ENCODE data around the gene CA11. TPM values are rescaled to one million over a fixed set of nuclear protein-coding genes. Genes with fewer than 3 reads are reported as not detected.
"Not testable (repeated sequence)": the region's sequence is repeated elsewhere in the genome, so short reads cannot be mapped to it uniquely, and the experiment has no call there.

CA11 gene
- total RNA-seq, 1 experiment from 2014 or later = 11.8 TPM

DNA sequence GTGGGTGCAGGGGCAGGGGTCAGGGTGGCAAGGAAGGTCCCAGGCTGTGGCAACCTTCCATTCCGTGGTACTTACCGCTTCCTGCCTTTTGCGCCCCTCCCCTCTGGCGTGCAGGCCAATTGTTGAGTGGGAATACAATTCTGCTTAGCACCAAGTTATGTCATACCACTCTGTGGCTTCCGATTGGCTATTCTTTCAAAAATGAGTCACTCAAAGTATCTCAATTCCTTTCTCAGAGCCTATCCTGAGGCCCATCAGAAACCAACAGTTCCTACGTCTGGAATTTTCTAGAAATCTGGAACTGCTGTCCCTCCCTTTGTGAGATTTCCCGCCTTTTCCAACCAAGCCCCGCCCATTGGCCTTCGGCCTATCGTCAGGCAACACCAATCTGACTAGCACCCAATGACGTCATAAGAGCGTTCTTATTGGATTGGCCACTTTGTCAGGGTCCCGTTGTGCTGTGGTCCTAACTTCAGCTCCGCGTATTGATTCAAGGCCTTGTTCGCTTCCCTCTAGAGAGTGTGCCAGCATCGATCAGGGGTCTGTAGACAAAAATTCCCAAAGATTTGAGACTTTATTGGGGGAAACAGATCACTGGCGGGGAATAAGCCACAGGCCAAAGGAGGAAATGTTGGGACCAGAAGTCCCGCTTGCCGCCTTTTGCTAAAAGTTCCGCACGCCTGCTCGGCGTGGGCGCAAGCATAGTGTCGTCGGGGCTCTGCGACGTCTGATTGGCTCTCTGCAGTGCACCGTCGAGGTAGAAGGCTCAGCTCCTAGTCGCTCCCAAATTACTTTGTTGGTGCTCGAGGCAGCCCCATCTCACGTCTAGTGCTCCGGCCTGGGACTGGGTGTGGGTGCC is 15.1 kb upstream of the CA11 start:
- H3K4me3 ChIP-seq = no peak overlapping the region
- H3K36me3 ChIP-seq = peaks cover 35% of the 10 kb centered on the region
- no peaks in the 10 kb centered on the region for H3K9me3 ChIP-seq (replicated peaks)
- H3K27ac ChIP-seq = no peak overlapping the region
- DNase-seq = peak; percentile 69 to 76
- H3K27me3 ChIP-seq = no peaks in the 10 kb centered on the region
- peaks cover 14% of the 10 kb centered on the region for H3K4me1 ChIP-seq

DNA sequence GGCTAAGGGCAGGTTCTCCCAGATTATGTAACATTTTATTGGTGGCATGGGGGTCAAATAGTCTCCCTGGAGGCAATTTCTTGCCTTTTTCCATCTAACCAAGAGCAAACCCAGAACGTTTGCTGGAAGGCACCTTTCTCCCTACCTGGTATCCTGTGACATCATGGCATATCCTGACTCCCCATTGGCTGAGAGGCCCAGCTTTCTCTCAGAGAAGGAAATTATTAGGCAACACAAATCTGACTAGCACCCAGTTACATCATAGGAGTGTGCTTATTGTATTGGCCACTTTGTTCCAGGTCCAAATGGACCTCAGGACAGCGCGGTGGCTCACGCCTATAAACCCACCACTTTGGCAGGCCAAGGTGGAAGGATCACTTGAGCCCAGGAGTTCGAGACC is 13.8 kb upstream of the CA11 start:
- DNase-seq = no peak
- Histone ChIP-seq H3K4me1 (peaks cover 24% of the 10 kb centered on the region), H3K27ac (no peak overlapping the region), H3K27me3 (no peaks in the 10 kb centered on the region), H3K9me3 (replicated peaks) (no peaks in the 10 kb centered on the region), H3K4me3 (no peak overlapping the region), H3K36me3 (peaks cover 35% of the 10 kb centered on the region)

DNA sequence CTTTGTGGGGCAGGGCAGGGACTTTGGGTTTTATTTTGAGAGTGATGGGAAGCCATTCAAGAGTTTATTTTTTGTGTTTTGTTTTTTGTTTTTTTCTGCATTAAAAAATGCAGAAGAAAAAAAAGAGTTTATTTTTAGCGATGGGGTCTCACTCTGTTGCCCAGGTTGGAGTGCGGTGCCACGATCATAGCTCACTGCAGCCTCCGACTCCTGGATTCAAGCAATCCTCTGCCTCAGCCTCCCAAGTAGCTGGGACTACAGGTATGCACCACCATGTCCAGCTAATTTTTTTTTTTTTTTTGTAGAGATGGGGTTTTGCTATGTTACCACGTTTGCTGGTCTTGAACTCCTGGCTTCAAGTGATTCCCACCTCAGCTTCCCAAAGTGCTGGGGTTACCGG is 12.5 kb upstream of the CA11 start:
- no peak overlapping the region for H3K27ac ChIP-seq
- no peaks in the 10 kb centered on the region for H3K9me3 ChIP-seq (replicated peaks)
- DNase-seq = no peak
- H3K4me3 ChIP-seq = no peak overlapping the region
- no peaks in the 10 kb centered on the region for H3K27me3 ChIP-seq
- H3K4me1 ChIP-seq = peaks cover 32% of the 10 kb centered on the region
- peaks cover 28% of the 10 kb centered on the region for H3K36me3 ChIP-seq

DNA sequence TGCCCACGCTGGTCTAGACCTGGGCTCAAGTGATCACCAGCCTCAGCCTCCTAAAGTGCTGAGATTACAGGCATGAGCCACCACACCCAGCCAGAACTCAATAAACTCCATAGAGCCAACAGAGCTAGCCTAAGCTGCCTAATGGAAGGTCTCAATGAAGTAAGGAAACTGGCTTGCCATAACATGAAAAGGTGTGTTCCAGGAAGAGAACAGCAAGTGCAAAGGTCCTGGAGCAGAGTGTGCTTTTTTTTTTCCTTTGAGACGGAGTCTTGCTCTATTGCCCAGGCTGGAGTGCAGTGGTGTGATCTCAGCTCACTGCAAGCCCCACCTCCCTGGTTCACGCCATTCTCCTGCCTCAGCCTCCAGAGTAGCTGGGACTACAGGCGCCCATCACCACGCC is 11.8 kb upstream of the CA11 start:
- H3K4me3 ChIP-seq; H3K9me3 ChIP-seq (replicated peaks); DNase-seq; H3K27me3 ChIP-seq: not testable (repeated sequence)
- Histone ChIP-seq H3K36me3 (peaks cover 21% of the 10 kb centered on the region), H3K27ac (peak overlapping the region; percentile 93), H3K4me1 (peaks cover 38% of the 10 kb centered on the region)

DNA sequence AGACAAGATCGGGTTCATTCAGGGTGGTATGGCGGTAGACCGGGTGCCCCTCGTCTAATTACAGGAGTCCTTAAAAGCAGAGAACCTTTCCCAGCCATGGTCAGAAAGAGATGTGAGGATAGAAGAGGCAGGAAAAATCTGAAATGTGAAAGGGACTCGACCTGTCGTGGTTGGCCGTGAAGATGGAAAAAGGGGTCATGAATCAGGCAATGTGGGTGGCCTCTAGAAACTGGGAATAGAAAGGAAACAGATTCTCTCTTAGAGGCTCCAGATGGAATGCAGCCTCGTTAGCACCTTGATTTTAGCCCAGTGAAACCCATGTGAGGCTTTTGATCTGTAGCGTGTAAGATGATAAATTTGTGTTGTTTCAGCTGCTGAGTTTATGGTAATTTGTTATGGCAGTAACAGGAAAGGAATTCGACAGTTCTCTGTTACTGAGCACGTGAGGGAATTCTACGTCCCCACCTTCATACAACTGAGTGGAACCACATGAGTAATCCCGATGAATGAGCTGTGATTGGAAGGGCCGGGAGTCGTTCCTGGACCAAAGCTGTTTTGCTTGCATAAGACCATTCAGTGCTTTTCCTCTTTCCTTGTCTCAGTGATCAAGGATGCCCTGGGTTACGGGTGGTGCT is 11.0 kb upstream of the CA11 start:
- DNase-seq = peak; percentile 90 to 97
- Histone ChIP-seq H3K27ac (peak overlapping the region; percentile 93), H3K36me3 (peaks cover 13% of the 10 kb centered on the region), H3K4me3 (no peak overlapping the region), H3K4me1 (peaks cover 43% of the 10 kb centered on the region), H3K9me3 (replicated peaks) (no peaks in the 10 kb centered on the region), H3K27me3 (no peaks in the 10 kb centered on the region)

DNA sequence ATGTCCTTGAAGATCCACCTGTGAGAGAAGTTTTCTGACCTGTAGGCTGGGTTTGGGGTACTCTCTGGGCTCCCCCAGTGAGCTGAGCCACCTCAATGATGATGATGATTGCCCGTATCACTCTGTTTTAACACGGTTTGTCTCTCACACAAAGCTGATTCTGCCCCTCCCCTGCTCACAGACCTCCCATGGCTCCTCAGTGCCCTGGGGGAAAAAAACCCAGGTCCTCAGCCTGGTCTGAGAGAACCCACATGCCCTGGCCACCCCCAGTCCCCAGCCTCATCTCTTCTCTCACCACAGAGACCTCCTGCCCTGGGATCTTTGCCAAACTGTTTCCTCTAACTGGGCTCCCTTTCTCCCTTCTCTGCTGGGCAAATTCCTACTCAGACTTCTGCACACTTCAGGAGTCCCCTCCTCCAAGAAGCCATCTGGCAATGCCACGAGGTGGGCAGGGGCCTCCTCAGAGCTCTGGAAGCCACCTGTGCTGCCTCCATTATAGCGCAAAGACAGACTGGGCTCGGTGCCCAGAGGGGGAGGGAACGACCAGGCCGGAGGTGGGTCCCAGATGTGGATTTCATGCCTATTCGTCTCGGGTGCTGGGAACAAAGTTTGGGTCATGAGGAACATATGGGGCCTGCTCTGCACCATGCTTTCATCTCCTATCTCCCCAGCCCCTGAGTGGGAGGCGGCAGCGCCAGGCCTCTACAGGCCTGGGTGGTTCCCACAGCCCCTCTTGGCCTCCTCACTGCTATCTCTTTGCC is 8.5 kb upstream of the CA11 start:
- DNase-seq = peak; percentile 99 to 100
- Histone ChIP-seq H3K9me3 (replicated peaks) (no peaks in the 10 kb centered on the region), H3K27me3 (no peaks in the 10 kb centered on the region), H3K27ac (peak overlapping the region; percentile 93), H3K4me1 (peaks cover 46% of the 10 kb centered on the region), H3K36me3 (no peaks in the 10 kb centered on the region), H3K4me3 (no peak overlapping the region)

DNA sequence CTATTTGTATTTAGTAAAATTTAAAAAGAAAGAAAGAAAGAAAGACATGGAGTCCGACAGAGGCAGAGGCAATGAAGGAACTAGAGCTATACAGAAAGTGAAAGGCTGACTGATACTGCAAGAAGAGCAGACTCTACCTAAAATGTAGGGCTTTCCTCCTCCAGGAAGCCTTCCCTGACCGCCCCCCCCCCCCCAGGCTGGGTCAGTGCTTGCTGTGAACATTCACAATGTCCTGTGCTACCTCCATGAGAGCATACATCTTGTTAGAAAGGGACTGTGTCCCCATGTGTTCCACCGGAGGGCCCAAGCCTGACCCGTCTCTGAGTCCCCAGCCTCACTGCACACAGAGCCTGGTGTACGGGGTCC is 5.7 kb upstream of the CA11 start:
- peaks cover 45% of the 10 kb centered on the region for H3K4me1 ChIP-seq
- no peak overlapping the region for H3K27ac ChIP-seq

DNA sequence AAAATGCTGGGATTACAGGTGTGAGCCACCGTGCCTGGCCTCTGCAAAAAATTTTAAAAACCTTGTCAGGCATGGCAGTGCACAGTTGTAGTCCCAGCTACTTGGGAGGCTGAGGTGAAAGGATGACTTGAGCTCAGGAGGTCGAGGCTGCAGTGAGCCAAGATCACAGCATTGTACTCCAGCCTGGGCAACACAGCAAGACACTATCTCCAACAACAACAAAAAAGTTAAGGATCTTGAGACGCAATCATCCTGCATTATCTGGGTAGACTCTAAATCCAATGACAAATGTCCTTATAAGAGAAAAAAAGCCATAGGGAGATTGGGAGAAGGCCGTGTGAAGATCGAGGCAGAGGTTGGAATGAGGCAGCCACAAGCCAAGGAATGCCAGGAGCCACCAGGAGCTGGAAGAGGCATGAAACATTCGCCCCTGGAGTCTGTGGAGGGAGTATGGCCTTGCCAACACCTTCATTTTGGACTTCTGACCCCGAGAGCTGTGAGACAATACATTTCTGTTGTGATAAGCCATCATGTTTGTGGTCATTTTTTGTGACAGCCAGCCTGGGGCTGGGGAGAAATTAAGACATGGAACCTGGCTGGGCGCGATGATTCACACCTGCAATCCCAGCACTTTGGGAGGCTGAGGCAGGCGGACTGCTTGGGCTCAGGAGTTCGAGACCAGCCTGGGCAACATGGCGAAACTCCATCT is 5.1 kb upstream of the CA11 start:
- DNase-seq = no peak
- H3K4me1 ChIP-seq = peaks cover 40% of the 10 kb centered on the region
- no peaks in the 10 kb centered on the region for H3K36me3 ChIP-seq
- H3K4me3 ChIP-seq = no peak overlapping the region
- no peaks in the 10 kb centered on the region for H3K27me3 ChIP-seq
- no peak overlapping the region for H3K27ac ChIP-seq
- no peaks in the 10 kb centered on the region for H3K9me3 ChIP-seq (replicated peaks)

More for the DNA sequence above, 5.7 kb upstream of the CA11 start:
- Histone ChIP-seq H3K27me3 (no peaks in the 10 kb centered on the region), H3K9me3 (replicated peaks) (no peaks in the 10 kb centered on the region), H3K4me3 (no peak overlapping the region), H3K36me3 (no peaks in the 10 kb centered on the region)
- DNase-seq = no peak

DNA sequence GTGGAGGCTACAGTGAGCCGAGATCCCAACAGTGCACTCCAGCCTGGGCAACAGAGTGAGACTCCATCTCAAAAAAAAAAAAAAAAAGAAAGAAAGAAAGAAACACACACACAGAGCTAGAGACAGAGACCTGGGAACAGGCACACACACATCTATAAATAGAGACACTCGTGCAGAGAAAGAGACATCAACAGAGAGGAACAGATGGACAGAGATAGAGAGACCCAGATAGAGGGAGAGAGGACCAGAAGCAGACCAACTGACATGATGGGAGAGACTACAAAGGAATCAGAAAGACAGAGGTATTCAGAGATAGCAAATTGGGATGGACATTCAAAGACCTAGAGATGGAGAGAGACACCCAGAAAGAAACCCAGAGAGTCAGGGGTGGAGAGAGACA is 2.1 kb upstream of the CA11 start:
- no peak overlapping the region for H3K27ac ChIP-seq
- peaks cover 26% of the 10 kb centered on the region for H3K4me1 ChIP-seq
- H3K36me3 ChIP-seq = no peaks in the 10 kb centered on the region
- no peaks in the 10 kb centered on the region for H3K9me3 ChIP-seq (replicated peaks)
- H3K4me3 ChIP-seq = no peak overlapping the region
- no peak for DNase-seq
- no peaks in the 10 kb centered on the region for H3K27me3 ChIP-seq

DNA sequence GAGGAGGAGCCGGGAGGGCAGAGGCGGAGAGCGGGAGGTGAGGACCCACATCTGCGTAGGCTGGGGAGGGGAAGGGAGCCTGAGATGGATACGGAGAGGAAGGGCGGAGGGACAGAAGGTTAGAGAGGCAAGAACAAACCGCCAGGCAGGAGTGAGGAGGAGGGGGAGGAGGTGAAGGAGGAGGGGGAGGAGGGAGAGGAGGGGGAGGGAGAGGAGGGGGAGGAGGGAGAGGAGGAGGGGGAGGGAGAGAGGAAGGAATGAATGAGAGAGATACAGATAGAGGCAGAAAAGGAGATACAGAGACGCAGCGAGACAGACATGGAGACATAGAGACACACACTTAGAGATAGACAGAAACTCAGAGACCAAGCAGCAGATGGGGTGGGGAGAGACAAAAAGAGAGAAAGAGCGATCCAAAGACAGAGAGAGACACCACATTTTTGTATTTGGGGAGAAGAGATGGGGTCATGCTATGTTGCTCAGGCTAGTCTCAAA is 782 bp upstream of the CA11 start:
- no peaks in the 10 kb centered on the region for H3K9me3 ChIP-seq (replicated peaks)
- H3K4me3 ChIP-seq = peak overlapping the region; percentile 55
- peak overlapping the region; percentile 38; the same call in 1 of the 2 replicates for H3K27ac ChIP-seq
- peaks cover 18% of the 10 kb centered on the region for H3K4me1 ChIP-seq
- no peaks in the 10 kb centered on the region for H3K36me3 ChIP-seq
- no peaks in the 10 kb centered on the region for H3K27me3 ChIP-seq
- no peak for DNase-seq

DNA sequence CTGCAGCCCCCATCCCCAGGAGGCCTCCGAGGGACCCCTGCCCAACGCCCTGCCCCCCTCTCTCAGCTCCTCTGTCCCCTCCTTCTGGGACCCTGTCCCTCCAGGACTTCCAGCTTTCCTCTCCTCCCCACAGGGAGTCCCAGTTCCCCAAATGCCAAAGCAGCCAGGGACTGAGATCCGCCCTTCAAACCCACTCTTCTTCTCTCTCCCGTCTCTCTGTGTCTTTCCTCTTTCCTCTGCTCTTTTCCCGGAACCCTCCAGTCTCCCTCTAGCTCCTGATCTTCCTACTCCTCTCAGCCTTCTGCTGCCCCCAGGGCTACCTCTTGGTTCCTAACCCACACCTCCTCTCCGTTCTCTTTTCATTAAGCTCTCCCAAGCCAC is 377 bp downstream of the CA11 start:
- no peaks in the 10 kb centered on the region for H3K27me3 ChIP-seq
- H3K4me3 ChIP-seq = peak overlapping the region; percentile 55
- no peaks in the 10 kb centered on the region for H3K36me3 ChIP-seq
- no peak overlapping the region; the same call in 1 of the 2 replicates for H3K27ac ChIP-seq
- H3K9me3 ChIP-seq (replicated peaks) = no peaks in the 10 kb centered on the region
- DNase-seq = peak in 1 of 2 experiments; percentile 62
- H3K4me1 ChIP-seq = peaks cover 18% of the 10 kb centered on the region

DNA sequence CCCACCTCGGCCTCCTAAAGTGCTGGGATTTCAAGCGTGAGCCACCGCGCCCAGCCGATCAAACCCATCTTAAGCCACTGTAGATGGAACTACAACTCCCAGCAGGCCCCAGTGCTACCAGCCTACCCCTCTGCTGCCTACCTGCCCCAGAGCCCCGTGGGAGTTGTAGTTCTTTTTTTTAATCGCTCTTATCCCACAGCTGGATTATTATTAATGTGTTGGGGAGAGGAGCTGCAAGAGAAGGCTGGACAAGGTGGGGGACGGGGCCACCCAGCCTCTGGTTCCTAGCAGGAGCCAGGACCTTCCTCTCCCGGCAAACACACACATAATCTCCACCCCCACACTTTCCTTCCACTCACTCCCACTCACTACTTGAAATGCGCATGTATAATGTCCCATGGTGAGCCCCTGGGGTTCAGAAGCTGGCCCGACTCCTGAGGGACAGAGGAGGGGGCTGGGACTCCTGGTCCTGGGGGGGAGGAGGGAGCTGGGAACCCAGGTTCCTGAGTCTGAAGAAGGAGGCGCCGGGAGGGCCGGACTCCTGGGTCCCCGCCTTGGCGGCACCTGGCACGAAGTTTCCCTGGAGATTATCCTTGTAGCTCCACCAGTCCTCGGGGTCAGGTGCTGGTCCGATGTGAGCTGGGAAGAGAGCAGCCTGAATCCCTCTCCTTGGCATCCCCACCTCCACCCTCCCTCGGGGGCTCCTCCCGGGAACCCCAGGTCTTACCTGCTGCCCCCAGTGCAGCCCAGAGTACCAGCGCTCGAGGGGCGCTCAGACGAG is 958 bp downstream of the CA11 start:
- no peaks in the 10 kb centered on the region for H3K36me3 ChIP-seq
- no peak overlapping the region for H3K27ac ChIP-seq
- H3K4me3 ChIP-seq = peak overlapping the region; percentile 55
- DNase-seq = peak; percentile 81 to 89
- peaks cover 18% of the 10 kb centered on the region for H3K4me1 ChIP-seq
- H3K27me3 ChIP-seq = no peaks in the 10 kb centered on the region
- no peaks in the 10 kb centered on the region for H3K9me3 ChIP-seq (replicated peaks)

DNA sequence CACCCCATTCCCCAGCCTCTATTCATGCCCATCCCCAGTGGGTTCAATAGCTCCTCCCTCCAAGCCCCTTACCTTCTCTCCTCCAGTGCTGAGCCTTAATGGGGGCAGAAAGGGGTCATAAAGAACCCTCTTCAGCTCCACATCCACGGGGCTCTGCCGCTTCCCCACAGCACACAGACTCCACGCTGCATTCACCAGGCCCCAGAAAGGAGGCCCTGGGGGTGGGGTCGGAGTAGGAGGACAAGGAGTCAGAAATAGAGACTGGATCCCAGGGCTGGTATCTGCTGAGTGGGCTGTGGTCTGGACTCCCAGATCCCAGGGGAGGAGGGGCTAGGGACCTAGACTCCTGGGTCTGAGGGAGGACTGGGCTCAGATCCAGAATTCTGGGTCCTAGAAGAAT is 1.6 kb downstream of the CA11 start:
- no peaks in the 10 kb centered on the region for H3K27me3 ChIP-seq
- no peak overlapping the region for H3K4me3 ChIP-seq
- no peaks in the 10 kb centered on the region for H3K36me3 ChIP-seq
- peaks cover 13% of the 10 kb centered on the region for H3K4me1 ChIP-seq
- no peak overlapping the region for H3K27ac ChIP-seq
- no peaks in the 10 kb centered on the region for H3K9me3 ChIP-seq (replicated peaks)
- DNase-seq = no peak

DNA sequence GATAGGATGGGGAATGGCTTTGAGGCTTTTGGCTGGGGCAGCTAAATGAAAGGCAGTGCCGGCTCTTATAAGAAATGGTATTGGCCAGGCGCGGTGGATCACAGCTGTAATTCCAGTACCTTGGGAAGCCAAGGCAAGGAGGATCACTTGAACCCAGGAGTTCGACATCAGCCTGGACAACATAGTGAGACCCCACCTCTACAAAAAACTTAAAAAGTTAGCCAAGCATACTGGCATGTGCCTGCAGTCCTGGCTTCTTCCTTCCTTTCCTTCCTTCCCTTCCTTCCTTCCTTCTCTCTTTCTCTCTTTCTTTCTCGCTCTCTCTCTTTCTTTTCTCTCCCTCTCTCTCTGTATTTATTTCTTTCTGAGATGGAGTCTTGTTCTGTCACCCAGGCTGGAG is 3.1 kb downstream of the CA11 start:
- Histone ChIP-seq H3K4me1 (peaks cover 12% of the 10 kb centered on the region), H3K9me3 (replicated peaks) (no peaks in the 10 kb centered on the region), H3K27me3 (no peaks in the 10 kb centered on the region), H3K4me3 (no peak overlapping the region), H3K36me3 (no peaks in the 10 kb centered on the region), H3K27ac (no peak overlapping the region)
- DNase-seq = no peak

All from SJCRH30 (cell line).